Activated CD4-positive, alpha-beta T cell treated with anti-CD3 and anti-CD28 coated beads for 24 hours (primary cell): Measurements from ENCODE around the gene CTSK.
"Not testable (repeated sequence)": the region's sequence is repeated elsewhere in the genome, so short reads cannot be mapped to it uniquely, and the experiment has no call there.

Source experiments
- DNase-seq, 2 donors: peaks; one replicate each; pipeline ENCODE4 v3.0.0-alpha.2; 2020; ENCODE audit warnings: low read depth in 2 of 2

Gene CTSK

DNA sequence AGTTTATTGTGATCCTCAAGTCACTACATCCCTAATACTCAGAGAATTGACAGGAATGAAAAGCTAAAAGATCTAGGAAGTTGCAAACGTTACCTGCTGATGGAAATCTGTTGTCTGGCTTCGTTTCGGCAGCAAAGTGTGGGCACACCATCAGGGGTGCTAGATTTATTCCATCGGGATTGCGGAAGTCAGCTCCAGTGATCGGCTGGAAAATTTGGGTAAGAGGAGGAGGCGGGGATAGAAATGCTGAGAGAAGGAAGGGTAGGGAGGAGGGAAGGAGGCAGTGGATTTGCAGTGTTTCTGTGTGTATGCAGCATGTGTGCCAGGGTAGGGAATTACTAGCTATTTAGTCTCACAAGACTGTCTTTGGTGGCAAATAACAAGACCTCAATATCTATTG is at the start of gene CTSK:
CTSK (minus strand) TSS at position 140 of the 400 bp plus-strand sequence. CDS start 1,455 bp downstream, outside the sequence.
- no peak for DNase-seq

DNA sequence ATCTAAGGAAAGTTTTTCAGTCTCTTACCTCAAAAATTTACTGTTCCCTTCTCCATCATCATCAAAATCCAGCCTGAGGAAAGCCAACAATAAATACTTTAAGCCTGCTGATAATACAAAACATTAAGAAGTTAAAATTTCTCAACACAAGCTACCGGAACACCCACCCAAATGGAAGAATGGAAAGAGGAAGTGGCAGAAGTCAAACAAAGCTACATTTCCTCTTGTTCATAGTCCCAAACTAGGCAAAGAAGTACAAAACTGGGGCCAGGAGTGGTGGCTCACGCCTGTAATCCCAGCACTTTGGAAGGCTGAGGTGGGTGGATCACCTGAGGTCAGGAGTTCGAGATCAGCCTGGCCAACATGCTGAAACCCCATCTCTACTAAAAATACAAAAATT is 44.7 kb upstream of the CTSK start:
- DNase-seq: not testable (repeated sequence)

DNA sequence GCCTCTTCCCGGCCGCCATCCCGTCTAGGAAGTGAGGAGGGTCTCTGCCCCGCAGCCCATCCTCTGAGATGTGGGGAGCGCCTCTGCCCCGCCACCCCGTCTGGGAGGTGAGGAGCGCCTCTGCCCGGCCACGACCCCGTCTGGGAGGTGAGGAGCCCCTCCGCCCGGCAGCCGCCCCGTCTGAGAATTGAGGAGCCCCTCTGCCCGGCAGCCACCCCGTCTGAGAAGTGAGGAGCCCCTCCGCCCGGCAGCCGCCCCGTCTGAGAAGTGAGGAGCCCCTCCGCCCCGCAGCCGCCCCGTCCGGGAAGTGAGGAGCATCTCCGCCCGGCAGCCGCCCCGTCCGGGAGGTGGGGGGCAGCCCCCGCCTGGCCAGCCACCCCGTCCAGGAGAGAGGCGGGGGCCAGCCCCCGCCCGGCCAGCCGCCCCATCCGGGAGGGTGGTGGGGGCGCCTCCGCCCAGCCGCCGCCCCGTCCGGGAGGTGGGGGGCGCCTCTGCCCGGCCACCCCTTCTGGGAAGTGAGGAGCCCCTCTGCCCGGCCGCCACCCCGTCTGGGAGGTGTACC is 42.8 kb upstream of the CTSK start:
- DNase-seq: not testable (repeated sequence)

DNA sequence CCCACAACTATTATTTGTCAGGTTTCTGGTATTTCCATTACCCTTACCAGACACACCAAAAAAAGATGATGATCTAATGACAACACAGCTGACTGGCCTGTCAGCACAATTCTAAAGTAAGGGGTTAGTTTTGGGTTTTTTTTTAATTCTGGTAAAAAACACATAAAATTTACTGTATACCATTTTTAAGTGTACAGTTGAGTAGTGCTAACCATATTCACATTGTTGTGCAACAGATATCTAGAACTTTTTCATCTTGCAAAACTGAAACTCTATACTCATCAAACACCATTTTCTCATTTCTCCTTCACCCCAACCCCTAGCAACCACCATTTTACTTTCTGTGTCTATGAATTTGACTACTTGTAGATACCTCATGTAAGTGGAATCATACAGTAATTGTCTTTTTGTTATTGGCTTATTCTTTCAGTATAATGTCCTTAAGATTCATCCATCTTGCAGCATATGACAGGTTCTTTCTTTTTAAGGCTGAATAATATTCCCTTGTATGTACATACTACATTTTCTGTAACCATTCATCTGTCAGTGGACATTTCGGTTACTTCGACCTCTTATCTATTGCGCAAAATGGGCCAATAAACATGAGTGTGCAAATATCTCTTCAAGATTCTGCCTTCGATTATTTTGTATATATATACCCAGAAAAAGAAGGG is 38.5 kb upstream of the CTSK start:
- DNase-seq: no peak

DNA sequence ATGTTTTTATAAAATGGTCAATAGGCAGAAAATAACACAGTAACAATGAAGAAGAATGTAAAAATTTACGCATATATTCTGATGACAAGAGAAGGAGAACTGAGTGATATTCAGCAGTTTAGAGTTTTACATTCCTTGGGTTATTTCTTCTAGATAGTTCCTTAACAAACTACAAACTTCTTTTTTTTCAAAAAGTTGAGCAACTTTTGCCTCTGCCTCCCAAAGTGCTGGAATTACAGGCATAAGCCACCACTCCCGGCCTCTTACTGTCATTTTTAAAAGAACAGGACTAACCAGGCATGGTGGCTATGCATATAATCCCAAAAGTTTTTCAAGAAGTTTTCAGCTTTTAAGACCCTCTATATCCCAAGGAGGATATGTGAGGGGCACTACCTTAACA is 35.4 kb upstream of the CTSK start:
- no peak for DNase-seq

DNA sequence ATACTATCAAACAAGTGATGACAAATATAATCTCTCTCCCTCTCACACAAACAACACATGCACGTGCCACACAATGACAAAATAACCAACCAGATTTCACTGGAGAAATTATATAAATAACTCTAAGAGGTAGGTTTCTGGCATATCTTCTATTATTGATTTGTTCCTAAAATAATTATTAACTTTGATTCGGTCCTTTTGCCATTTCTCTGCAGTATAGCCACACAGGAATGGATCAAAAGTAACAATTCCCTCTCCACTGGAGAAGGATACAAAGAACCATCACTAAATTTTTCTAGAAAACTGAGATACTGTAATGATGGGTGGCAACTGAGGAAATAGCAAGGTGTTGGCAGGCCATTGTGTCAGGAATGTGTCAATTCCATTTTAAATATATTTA is 34.9 kb upstream of the CTSK start:
- DNase-seq: no peak

DNA sequence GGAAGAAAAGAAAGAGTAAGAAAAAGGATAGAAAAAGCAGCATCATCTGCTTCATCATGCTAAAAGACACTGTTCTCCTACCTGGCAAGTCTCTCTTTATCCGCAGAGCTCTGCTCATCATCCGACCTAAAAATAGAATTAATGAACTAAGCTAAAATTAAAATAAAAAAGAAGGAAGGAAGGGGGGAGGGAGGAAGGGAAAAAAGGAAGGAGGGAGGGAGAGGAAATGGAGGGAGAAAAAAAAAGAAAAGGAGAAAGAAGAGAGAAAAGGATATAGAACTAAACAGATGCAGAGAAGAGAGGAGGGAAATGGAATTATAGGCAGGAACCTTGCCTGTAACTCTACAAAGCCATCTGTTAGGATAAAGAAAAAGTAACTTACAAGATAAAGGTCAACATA is 34.3 kb upstream of the CTSK start:
- no peak for DNase-seq

DNA sequence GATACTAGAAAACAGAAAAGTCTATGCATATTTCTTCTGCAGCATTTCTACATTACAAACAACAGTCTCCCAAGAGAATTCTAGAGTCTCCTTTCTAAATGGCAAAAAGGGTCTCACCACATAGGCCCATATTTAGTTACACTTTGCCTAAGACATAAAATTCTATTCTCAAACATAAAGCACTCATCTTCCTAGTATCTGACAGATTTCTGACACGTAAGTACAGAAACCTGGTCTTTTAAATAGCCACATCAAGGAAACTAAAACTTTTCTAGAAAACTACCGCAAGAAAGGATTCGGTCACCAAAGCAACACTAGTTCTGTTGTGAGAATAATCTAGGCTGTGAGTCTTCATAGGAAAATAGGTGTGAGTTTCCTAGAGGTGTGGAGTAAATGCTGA is 33.6 kb upstream of the CTSK start:
- no peak for DNase-seq

DNA sequence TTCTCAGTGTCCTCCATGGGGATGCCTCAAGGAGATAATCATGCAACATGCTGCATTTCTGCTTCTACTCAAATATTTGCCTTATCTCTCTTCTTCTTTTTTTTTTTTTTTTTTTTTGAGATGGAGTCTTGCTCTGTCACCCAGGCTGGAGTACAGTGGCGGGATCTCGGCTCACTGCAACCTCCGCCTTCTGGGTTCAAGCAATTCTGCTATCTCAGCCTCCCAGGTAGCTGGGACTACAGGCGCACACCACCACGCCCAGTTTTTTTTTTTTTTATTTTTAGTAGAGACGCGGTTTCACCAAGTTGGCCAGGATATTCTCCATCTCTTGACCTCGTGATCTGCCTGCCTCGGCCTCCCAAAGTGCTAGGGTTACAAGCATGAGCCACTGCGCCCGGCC is 32.8 kb upstream of the CTSK start:
- DNase-seq: not testable (repeated sequence)

DNA sequence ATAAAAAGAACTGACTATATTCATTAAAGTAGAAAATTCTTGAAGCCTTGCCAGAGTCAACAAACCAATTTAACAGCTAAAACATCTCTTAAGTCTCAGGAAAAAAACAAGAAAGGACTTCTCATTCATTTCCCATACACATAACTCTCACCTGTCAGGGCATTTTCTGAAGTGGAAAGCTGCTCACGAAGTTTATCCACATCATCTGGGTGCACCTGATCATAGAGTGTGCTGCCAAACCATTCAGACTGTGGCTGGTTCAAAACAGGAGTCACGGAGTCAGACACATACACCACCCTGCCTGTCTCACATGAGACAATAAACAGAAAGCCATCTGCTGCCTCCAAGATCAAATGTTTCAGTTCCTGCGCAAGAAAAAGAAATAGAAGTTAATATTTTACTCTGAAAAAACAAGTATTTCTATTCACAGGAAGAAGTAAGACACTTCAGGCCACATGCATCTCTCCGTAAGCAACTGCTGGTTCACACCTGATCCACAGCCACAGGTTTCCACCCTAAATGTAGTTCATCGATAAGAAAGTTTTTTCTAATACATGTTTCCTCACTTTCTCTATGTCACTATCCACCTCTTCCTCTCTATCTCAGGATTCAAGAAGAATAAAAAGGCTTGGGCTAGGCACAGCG is 28.2 kb upstream of the CTSK start:
- DNase-seq: no peak

DNA sequence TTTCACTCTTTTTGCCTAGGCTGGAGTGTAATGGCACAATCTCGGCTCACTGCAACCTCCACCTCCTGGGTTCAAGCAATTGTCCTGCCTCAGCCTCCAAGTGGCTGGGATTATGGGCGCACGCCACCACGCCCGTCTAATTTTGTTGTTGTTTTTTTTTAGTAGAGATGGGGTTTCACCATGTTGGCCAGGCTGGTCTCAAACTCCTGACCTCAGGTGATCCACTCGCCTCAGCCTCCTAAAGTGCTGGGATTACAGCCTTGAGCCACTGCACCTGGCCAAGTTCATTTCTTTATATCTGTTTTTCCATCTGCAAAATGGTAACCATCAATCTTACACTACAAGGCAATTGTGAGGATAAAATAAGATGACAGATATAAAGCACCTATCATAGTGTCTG is 25.9 kb upstream of the CTSK start:
- DNase-seq: not testable (repeated sequence)

DNA sequence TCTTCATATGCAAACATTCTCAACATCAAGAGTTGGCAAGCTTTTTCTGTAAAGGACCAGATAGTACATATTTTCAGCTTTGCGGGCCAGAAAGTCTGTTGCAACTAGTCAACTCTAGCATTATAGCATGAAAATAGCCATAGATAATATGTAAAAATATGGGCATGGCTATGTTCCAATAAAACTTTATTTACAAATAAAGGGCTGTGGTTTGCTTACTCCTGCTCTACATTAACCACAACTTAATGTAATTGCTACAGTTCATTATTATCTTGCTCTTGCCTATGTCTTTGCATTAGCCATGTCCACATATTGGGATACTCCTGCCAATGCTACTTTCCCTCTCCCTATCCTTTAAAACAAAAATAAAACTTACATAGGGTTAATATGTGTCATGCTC is 24.5 kb upstream of the CTSK start:
- no peak for DNase-seq

DNA sequence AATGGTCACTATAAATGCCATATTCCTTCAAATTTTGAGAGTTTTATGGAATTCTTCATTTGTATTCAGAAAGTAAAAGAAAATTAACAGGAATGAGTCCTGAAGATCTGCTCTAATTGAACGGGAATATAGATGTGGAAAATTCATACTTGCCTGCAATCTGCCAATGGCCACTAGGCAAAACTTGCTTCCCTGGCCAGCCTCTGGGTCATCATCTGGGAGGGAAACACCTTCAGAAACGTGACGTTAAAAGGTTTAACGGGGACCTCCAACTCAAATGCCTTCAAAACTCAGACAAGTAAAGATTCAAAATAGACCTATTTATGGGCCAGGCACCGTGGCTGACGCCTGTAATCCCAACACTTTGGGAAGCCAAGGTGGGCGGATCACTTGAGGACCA is 21.7 kb upstream of the CTSK start:
- DNase-seq: no peak

DNA sequence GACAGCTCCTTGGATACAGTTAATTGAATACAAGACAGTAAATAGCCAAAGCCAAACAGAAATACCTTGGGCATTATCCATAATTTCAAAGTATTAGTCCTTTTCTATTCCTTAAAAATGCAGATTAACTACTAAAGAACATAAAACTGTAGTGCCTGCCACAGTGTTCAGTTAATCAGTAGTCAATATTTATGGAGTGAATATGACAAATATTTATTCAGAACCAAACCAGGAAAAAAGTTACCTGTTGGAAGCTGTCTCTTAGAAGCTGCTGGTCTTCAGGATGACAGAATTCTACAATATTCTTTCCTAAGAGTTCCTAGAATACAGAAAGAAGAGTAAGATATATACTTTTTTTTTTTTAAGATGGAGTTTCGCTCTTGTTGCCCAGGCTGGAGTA is 18.2 kb upstream of the CTSK start:
- DNase-seq: no peak

DNA sequence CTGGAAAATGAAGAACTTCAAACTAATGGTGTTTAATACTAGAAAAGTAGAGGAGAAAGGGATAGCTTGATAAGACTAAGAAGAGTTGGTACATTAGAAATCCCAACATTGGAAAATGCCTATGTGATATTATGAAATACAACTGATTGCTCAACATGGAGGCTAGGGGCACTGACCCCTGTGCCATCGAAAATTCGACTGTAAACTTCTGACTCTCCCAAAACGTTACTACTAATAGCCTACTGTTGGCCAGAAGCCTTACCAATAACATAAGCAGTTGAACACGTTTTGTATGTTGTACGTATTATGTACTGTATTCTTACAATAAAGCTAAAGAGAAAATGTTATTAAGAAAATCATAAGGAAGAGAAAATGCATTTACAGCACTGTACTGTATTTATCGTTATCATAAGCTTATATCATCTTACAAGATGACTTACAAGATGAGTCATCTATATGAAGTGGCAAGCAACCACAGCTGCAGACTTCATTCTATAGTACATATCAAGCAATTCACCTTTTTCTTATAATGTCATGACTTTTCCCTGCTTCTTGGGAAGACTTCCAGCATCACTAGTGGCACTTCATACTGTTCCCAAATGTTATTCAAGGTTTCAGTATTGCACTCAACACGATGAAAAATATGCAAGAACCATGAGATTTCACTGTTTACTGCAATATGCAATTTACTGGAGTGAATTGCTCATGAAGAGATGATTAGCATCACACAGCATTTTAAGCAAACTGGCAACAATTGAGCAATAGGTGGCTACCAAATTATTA is 12.9 kb upstream of the CTSK start:
- no peak for DNase-seq

DNA sequence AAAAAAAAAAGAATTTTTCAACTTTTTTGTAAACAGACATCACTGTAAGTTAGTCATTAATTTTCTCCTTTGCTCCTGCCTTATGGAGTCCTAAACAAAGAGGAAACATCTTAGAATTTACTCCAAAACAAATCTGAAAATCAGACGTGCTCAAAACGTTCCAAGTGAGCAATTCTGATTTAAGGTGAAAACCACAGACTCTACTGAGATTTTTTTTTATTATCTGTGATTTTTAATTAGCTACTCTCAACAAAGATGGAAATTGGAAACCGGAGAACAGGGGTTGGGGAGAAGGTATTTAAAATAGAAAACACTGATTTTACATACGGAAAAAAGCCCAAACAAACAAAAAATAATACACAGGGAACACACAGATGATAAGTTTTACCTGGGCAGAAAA is 7.8 kb upstream of the CTSK start:
- no peak for DNase-seq

DNA sequence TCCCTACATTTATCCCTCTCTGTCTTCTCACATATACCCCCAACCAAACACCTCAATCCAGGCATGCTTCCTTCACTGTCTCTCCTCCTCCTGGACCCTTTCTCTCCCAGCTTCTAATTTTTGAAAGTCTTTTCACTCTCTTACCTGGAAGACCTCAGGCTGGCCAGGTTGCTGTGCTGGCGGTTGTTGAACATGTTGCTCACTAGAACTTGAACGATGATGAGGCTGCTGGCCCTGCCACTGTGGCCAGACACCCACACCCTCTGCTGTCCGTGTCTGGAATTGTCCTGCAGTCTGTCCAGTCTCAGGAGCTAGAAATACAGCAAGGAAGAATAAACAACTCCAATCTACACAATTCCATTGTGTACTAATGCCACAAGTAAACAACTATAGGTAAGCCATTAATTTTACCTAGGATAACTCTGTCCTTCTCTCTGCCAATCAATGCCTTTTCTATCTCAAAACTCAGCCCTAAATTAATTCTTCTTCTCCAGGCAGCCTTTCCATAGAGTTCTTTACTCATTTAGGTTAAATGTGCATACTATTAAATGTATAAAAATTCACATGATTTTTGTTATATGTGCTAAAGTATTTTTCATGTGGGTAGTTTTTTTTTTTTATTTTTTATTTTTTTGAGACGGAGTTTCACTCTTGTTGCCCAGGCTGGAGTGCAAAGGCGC is 5.1 kb upstream of the CTSK start:
- DNase-seq: no peak

DNA sequence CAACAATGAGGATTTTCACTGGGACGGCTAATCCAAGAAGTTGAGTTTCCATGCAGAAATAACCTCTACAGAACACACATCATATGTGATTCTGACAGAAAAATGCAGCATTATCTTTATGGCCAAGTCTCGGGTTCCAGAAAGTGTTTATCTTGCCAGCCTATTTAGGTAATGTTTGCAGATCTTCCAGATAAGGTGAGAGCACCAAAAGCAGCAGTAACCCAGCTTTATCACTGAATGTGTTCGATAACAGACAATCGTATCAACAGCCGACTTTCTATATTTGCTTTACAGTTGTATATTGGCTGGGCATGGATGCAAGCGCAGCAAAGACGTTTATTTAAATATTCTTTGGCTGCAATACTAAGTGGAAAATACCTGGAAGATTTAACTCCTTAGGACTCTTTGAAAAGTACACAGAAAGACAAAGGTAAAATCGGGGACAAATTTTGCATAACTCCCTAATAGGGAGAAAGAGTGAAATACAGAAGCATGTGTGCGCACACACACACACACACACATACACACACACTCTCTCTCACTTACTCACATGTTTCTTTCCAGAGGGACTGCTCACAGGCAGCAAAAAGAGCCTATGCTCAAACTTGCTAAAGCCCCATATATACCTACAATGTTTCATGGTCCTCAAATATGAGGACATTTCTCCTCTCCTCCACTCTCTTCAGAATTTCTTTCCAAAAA is 3.0 kb upstream of the CTSK start:
- no peak for DNase-seq

DNA sequence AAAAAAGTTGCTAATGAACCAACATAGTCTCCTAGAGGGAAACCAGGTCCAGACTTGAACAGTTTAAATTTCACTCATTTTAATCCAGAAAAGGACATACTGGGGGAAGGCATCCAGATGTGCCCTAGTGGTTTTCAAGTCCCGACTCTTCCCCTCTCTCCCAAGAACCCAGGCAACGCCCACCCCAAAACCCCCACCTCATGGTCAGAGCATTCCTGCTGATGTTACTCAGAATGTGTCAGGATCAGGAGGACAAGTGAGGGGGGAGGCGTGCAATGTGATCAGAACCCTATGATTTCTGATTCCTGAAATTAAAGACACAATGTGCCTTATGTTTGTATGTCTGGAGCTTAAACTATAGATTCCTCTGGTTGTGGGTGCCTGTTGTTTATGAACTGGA is 1.6 kb upstream of the CTSK start:
- no peak for DNase-seq

DNA sequence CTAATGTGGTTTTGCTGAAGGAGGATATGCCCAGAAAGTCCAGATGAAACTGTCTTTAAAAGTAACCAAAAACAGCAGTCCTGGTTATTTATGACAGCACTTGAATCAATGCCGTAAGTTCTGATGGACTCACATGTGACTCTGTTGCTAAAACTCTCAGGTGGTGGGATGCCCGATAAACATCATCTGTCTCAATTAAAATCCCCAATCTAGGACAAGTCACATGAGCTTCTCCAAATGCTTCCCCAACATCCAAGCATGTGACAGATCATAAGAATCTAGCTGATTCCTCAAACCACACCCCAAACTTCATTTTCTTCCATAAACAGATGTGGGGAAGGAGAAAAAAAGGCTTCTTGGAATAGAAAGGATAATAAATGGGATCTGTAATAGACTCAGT is 786 bp upstream of the CTSK start:
- no peak for DNase-seq

DNA sequence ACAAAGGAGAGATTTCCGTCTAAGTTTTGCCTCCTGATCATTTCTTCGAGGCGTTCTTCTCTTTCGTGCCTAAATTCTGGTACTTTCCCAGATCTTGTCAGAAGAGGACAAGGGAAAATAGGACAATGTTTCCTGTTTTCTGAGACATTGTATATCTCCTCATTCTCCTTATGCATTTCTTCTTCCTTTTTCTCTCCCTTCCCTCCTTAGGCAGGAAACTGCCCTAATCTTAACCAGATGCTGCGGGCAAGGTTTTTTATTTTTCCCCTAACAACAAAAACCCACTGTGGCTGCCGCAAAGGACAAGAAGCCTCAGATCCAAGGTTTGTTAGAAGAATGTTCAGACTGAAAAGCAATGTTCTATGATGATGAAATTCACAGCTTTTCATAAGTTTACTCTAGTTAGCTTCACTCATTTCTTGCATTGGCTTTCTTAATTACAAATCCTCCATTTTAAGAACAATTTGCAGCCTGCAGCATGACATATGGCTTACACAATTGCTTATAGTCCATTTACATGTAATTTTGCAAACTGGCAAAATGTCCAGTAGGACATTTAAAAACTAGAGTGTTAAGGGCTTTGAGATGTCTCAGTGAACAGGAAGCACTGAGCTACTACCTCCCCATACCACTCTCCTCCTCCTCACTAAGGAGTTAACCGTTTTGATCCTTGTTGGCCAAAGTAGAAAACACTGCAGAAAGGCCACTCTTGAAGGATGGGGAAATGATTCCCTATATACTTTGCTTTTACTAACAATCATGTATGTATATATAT is 624 bp downstream of the CTSK start:
- no peak for DNase-seq
